HUES64 (cell line): ENCODE data around the gene CD99.

Experiments
- H3K27ac ChIP-seq: 2 replicates; pipeline ENCODE4 v1.7.0; 2013; ENCODE audit warnings: low read depth, low read length, inconsistent platforms
- H3K27me3 ChIP-seq: 2 replicates; pipeline ENCODE4 v1.6.1; 2013; ENCODE audit warnings: mild to moderate bottlenecking, low read length; ENCODE audit not compliant: insufficient read depth
- H3K36me3 ChIP-seq: 2 replicates; pipeline ENCODE4 v1.6.1; 2013; ENCODE audit warnings: mild to moderate bottlenecking, low read length; ENCODE audit not compliant: insufficient read depth
- H3K4me1 ChIP-seq: 2 replicates; pipeline ENCODE4 v1.6.1; 2013; ENCODE audit warnings: mild to moderate bottlenecking, low read length, moderate library complexity; ENCODE audit not compliant: insufficient read depth
- H3K4me3 ChIP-seq: 2 replicates; pipeline ENCODE4 v1.5.1; 2013; ENCODE audit warnings: mild to moderate bottlenecking, low read length, moderate library complexity
- H3K9ac ChIP-seq: 2 replicates; pipeline ENCODE4 v1.6.1; 2013; ENCODE audit warnings: mild to moderate bottlenecking, low read depth, low read length
- H3K9me3 ChIP-seq: 2 replicates; pipeline ENCODE4 v1.6.1; 2013; ENCODE audit warnings: low read depth, low read length; ENCODE audit not compliant: insufficient read depth
- whole genome bisulfite sequencing: fragments of 150-250, 120-280 bp; methylation state at CpG from one replicate; pipeline ENCODE4 v1.1.7; 2013; ENCODE audit warnings: missing lambda C conversion rate; 5-methylcytosine and 5-hydroxymethylcytosine counted together

CD99 gene

GRCh38 chrX:2700405-2701320 is 9.6 kb downstream of the CD99 start:
- Histone ChIP-seq H3K27me3 (no peaks in the 10 kb centered on the region), H3K4me3 (no peak overlapping the region), H3K9me3 (no peaks in the 10 kb centered on the region), H3K27ac (no peak overlapping the region), H3K36me3 (no peaks in the 10 kb centered on the region), H3K4me1 (peaks cover 17% of the 10 kb centered on the region; the same call in 1 of the 2 replicates), H3K9ac (no peak overlapping the region)
- 94% methylated on average over 9 of the region's 9 CpGs for WGBS

GRCh38 chrX:2701600-2701999 is 10.5 kb downstream of the CD99 start:
- 90% methylated on average over 6 of the region's 6 CpGs for WGBS
- Histone ChIP-seq H3K27me3 (no peaks in the 10 kb centered on the region), H3K36me3 (no peaks in the 10 kb centered on the region), H3K4me3 (no peak overlapping the region), H3K4me1 (peaks cover 16% of the 10 kb centered on the region; the same call in 1 of the 2 replicates), H3K9me3 (no peaks in the 10 kb centered on the region), H3K27ac (no peak overlapping the region), H3K9ac (no peak overlapping the region)

- no peak overlapping the region for H3K9ac ChIP-seq
- 0 out of 2 replicates have a peak overlapping the region, but pooled peaks have one; percentile 25 for H3K27ac ChIP-seq
- peaks cover 28% of the 10 kb centered on the region for H3K4me1 ChIP-seq
- H3K27me3 ChIP-seq = no peaks in the 10 kb centered on the region
- H3K36me3 ChIP-seq = no peaks in the 10 kb centered on the region
- WGBS = 79% methylated on average over 14 of the region's 14 CpGs
- no peaks in the 10 kb centered on the region for H3K9me3 ChIP-seq
- no peak overlapping the region for H3K4me3 ChIP-seq
These were observed 12.9 kb downstream of the CD99 start for GRCh38 chrX:2703991-2704369.

- H3K36me3 ChIP-seq = no peaks in the 10 kb centered on the region
- H3K9me3 ChIP-seq = no peaks in the 10 kb centered on the region
- no peak overlapping the region for H3K27ac ChIP-seq
- no peak overlapping the region for H3K4me3 ChIP-seq
- no peak overlapping the region for H3K9ac ChIP-seq
- peaks cover 32% of the 10 kb centered on the region for H3K4me1 ChIP-seq
- WGBS = 87% methylated on average over 18 of the region's 18 CpGs
- H3K27me3 ChIP-seq = no peaks in the 10 kb centered on the region
These were observed 14.1 kb downstream of the CD99 start for GRCh38 chrX:2705046-2705832.

- no peaks in the 10 kb centered on the region for H3K9me3 ChIP-seq
- H3K27me3 ChIP-seq = no peaks in the 10 kb centered on the region
- peaks cover 34% of the 10 kb centered on the region for H3K4me1 ChIP-seq
- H3K27ac ChIP-seq = peak overlapping the region; percentile 56; the same call in 1 of the 2 replicates
- no peak overlapping the region for H3K4me3 ChIP-seq
- H3K36me3 ChIP-seq = no peaks in the 10 kb centered on the region
- 39% methylated on average over 12 of the region's 12 CpGs for WGBS
- peak overlapping the region; percentile 18; the same call in 1 of the 2 replicates for H3K9ac ChIP-seq
These were observed 16.3 kb downstream of the CD99 start for GRCh38 chrX:2707334-2707760.

- H3K4me1 ChIP-seq = peaks cover 34% of the 10 kb centered on the region
- no peaks in the 10 kb centered on the region for H3K9me3 ChIP-seq
- no peaks in the 10 kb centered on the region for H3K27me3 ChIP-seq
- H3K4me3 ChIP-seq = no peak overlapping the region
- H3K27ac ChIP-seq = peak overlapping the region; percentile 14; the same call in 1 of the 2 replicates
- no peak overlapping the region for H3K9ac ChIP-seq
- H3K36me3 ChIP-seq = no peaks in the 10 kb centered on the region
- 81% methylated on average over 6 of the region's 6 CpGs for WGBS
These were observed 16.9 kb downstream of the CD99 start for GRCh38 chrX:2708021-2708420.

- Histone ChIP-seq H3K27ac (no peak overlapping the region), H3K9ac (no peak overlapping the region), H3K9me3 (no peaks in the 10 kb centered on the region), H3K36me3 (no peaks in the 10 kb centered on the region), H3K27me3 (no peaks in the 10 kb centered on the region), H3K4me3 (no peak overlapping the region), H3K4me1 (peaks cover 31% of the 10 kb centered on the region)
- WGBS = 93% methylated on average over 10 of the region's 10 CpGs
These were observed 17.6 kb downstream of the CD99 start for GRCh38 chrX:2708592-2709188.

GRCh38 chrX:2709556-2709955 is 18.5 kb downstream of the CD99 start:
- Histone ChIP-seq H3K9ac (peak overlapping the region; percentile 24; the same call in 1 of the 2 replicates), H3K4me3 (no peak overlapping the region), H3K27ac (peak overlapping the region; percentile 85), H3K36me3 (no peaks in the 10 kb centered on the region), H3K4me1 (peaks cover 29% of the 10 kb centered on the region), H3K27me3 (no peaks in the 10 kb centered on the region), H3K9me3 (no peaks in the 10 kb centered on the region)
- WGBS = 94% methylated on average over 9 of the region's 9 CpGs

GRCh38 chrX:2710041-2710840 is 19.1 kb downstream of the CD99 start:
- H3K27ac ChIP-seq = peak overlapping the region; percentile 85
- peaks cover 28% of the 10 kb centered on the region for H3K4me1 ChIP-seq
- H3K9ac ChIP-seq = peak overlapping the region; percentile 24; the same call in 1 of the 2 replicates
- H3K4me3 ChIP-seq = no peak overlapping the region
- 65% methylated on average over 13 of the region's 15 CpGs for WGBS
- no peaks in the 10 kb centered on the region for H3K9me3 ChIP-seq
- H3K27me3 ChIP-seq = no peaks in the 10 kb centered on the region
- no peaks in the 10 kb centered on the region for H3K36me3 ChIP-seq

- H3K4me1 ChIP-seq = peaks cover 23% of the 10 kb centered on the region
These were observed 20.3 kb downstream of the CD99 start for GRCh38 chrX:2711441-2711840.

More at GRCh38 chrX:2711441-2711840, 20.3 kb downstream of the CD99 start:
- Histone ChIP-seq H3K27ac (no peak overlapping the region), H3K36me3 (no peaks in the 10 kb centered on the region), H3K9ac (no peak overlapping the region), H3K27me3 (no peaks in the 10 kb centered on the region), H3K9me3 (no peaks in the 10 kb centered on the region), H3K4me3 (no peak overlapping the region)
- WGBS = 93% methylated on average over 2 of the region's 2 CpGs
